GM12892 (cell line): Measurements from ENCODE around the gene TOR4A.
A peak's percentile ranks its signal among the peaks of the same experiment; 100 is the strongest.

Experiments used
- DNase-seq: peaks from one replicate; pipeline ENCODE4 v3.0.0; 2011; ENCODE audit not compliant: insufficient read length
- FAIRE-seq: peaks from 2 replicates; lab custom pipeline; 2011; peaks lifted over from hg19 to GRCh38; lab: Jason Lieb, UNC
- POLR2A ChIP-seq: IDR thresholded peaks from 2 replicates; pipeline ENCODE4 v1.6.1; 2011; ENCODE audit warnings: low read depth, low read length, control low read depth
- POLR2AphosphoS5 ChIP-seq: IDR thresholded peaks from 2 replicates; pipeline ENCODE4 v1.6.1; 2011; ENCODE audit warnings: low read depth, low read length, control low read depth
- TAF1 ChIP-seq: IDR thresholded peaks from 2 replicates; pipeline ENCODE4 v1.6.1; 2011; ENCODE audit warnings: low read depth, mild to moderate bottlenecking, control low read depth, low read length, borderline replicate concordance

TOR4A gene

GRCh38 chr9:137262909-137263285, 14.6 kb upstream of the TOR4A start:
- FAIRE-seq = no peak
- no peak; the same call in 1 of the 2 replicates for TF ChIP-seq POLR2A
- no peak for TF ChIP-seq POLR2AphosphoS5
- no peak for TF ChIP-seq TAF1
- no peak for DNase-seq

- DNase-seq (no peak), FAIRE-seq (no peak)
- no peak for TF ChIP-seq POLR2AphosphoS5
- TF ChIP-seq POLR2A = no peak
Observed at GRCh38 chr9:137263506-137263905, 14.0 kb upstream of the TOR4A start.

DNA sequence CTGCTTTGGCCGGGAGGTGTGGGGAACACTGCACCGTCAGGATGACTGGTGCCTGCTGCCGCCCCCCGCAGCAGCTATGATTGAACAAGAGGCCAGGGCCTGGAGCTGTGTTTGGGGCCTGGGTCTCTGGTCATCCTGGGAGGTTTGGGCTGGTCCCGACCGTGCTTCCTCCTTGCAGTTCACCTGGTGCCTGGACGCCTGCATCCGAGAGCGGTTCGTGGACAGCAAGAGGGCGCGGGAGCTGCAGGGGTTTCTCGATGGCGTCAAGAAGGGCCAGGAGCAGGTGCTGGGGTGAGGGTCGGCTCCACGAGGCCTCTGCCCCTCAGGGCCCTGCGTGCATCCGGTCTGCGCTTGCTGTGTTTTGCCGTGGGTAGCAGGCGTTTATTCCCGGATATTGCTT, 13.5 kb upstream of the TOR4A start:
- no peak for DNase-seq
- FAIRE-seq = no peak
- TF ChIP-seq TAF1 = no peak
- TF ChIP-seq POLR2AphosphoS5 = no peak
- TF ChIP-seq POLR2A = no peak

GRCh38 chr9:137265496-137266161, 11.9 kb upstream of the TOR4A start:
- TF ChIP-seq POLR2AphosphoS5 (no peak), TAF1 (no peak), POLR2A (no peak)

DNA sequence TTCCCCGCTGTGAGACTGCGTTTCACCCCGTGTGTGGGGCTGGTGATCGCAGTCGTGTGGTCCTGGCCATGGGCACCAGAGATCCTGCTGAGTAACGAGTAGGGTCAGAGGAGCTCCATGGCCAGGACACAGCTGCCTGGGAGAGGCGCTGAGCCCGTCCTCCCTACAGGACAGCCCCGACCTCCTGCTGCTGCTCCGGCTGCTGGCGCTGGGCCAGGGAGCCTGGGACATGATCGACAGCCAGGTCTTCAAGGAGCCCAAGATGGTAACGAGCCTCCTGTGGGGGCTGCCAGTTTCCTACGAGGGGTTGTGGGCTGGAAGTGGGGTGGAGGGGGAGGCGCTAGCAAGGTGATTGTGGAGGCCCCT, 11.4 kb upstream of the TOR4A start:
- no peak for TF ChIP-seq POLR2AphosphoS5
- TF ChIP-seq TAF1 = no peak
- no peak; the same call in 1 of the 2 replicates for TF ChIP-seq POLR2A

More at GRCh38 chr9:137265496-137266161, 11.9 kb upstream of the TOR4A start:
- no peak for FAIRE-seq
- DNase-seq = no peak

GRCh38 chr9:137266585-137267453, 10.7 kb upstream of the TOR4A start:
- no peak for DNase-seq
- FAIRE-seq = no peak
- no peak for TF ChIP-seq POLR2AphosphoS5
- TF ChIP-seq POLR2A = no peak
- TF ChIP-seq TAF1 = no peak

More for the DNA sequence above, 11.4 kb upstream of the TOR4A start:
- DNase-seq (no peak), FAIRE-seq (no peak)

DNA sequence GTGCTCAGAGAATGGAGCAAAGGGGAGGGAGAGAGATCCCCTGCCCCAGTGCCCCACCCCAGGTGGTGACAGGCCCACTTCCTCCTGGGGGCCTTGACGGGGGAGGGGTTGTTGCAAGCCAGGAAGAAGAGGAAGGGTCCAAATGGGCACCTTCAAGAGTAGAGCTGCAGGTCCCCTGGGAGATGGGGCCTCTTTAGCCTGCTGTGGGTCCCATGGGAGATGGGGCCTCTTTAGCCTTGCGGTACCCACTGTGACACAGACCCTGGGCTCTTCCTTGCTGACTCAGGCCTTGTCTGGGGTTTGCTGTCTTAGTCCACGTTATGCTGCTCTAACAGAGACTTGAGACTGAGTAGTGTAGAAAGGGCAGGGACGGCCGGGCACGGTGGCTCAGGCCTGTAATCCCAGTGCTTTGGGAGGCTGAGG, 9.6 kb upstream of the TOR4A start:
- TF ChIP-seq TAF1 (no peak), POLR2A (no peak), POLR2AphosphoS5 (no peak)
- DNase-seq (no peak), FAIRE-seq (no peak)

- FAIRE-seq (no peak), DNase-seq (no peak)
- TF ChIP-seq POLR2AphosphoS5 (no peak), TAF1 (no peak), POLR2A (no peak)
Observed at GRCh38 chr9:137268538-137269201, 8.9 kb upstream of the TOR4A start.

DNA sequence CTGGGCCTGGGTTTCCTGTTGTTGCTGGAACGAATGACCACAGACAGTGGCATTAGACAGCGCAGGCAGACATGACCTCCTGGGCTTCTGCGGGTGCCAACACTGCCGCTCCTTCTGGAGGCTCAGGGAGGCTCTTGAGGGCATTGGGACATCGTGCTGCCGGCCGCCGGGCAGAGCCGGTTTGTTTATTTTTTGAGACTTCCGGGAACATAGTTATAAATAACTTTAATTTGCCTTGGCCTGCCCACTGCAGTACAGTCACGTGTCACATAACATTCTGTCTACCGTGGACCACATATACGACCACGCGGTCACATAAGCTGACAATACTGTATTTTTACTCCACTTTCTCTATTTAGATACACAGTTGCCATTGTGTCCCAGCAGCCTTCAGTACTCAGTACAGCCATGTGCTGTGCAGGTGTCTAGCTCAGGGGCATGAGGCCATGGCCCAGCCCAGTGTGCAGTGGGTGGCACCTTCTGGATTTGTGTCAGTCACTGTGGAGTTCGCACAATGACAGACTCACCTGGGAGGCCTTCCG, 8.2 kb upstream of the TOR4A start:
- no peak for DNase-seq
- TF ChIP-seq POLR2AphosphoS5 (no peak), TAF1 (no peak), POLR2A (no peak)
- peak; percentile 71 for FAIRE-seq

DNA sequence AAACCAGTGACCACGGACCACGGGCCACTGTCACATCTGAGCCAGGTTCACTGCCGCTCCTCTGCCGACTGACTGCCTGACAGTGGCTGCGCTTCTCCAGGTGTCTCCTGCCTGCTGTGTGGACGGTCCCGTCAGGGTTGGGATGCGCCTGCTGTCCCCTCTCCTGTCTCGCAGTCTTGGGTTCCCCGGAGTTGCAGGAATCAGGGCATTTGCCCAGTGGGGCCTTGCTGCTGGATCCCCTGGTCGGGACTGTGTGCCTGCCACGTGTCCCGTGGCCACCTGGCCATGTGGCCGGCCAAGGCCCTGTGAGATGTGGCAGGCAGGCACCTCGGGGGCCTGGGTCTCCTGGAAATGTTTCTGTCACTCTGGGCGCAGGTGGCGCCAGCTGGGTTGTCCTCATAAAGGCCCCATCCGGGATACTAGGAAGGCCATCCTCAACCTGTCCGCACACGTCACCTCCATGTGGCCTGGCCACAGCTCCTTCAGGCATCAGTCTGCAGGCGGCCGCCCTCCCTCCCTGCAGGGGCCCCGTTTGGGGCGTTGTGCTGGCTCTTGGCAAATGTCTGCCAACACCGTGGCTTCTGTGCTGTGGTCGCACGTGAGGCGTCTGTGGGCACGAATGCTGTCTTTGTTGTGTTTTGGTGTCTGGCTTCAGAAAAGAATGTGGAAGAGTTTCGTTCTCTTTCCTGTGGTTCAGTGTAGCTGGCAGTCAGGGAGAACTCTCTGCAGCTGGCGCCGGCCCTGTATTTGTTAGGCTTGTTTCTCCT, 6.4 kb upstream of the TOR4A start:
- no peak for DNase-seq
- TF ChIP-seq POLR2AphosphoS5 = no peak
- no peak for TF ChIP-seq TAF1
- TF ChIP-seq POLR2A = no peak
- no peak for FAIRE-seq
